Liver (tissue), 9 donors: ENCODE data around the gene VPS39. TPM values are rescaled to one million over a fixed set of nuclear protein-coding genes. Genes with fewer than 3 reads are reported as not detected.

Experiments used
- DNase-seq: peaks from one replicate; pipeline ENCODE4 v3.0.0-alpha.2; 2017; ENCODE audit warnings: low spot score
- H3K27ac ChIP-seq, 2 donors: one replicate each; pipeline ENCODE4 v1.7.0; 2013; ENCODE audit warnings: inconsistent platforms in 2 of 2, low read length in 2 of 2, control low read depth in 1 of 2, low read depth in 1 of 2, mild to moderate bottlenecking in 1 of 2
- H3K27me3 ChIP-seq, 4 donors: one replicate each; pipeline versions ENCODE4 v1.6.1 to v1.7.0; 2013; ENCODE audit warnings: low read length in 3 of 4, inconsistent platforms in 1 of 4, mild to moderate bottlenecking in 1 of 4, moderate library complexity in 1 of 4; ENCODE audit not compliant: control insufficient read depth in 4 of 4, insufficient read depth in 4 of 4
- H3K36me3 ChIP-seq, 4 donors: one replicate each; pipeline versions ENCODE4 v1.6.1 to v1.7.0; 2013; ENCODE audit warnings: low read length in 3 of 4, mild to moderate bottlenecking in 3 of 4, low read depth in 1 of 4, moderate library complexity in 1 of 4; ENCODE audit not compliant: control insufficient read depth in 4 of 4, insufficient read depth in 3 of 4
- H3K4me1 ChIP-seq, 4 donors: one replicate each; pipeline versions ENCODE4 v1.6.1 to v1.7.0; 2013; ENCODE audit warnings: low read length in 3 of 4, mild to moderate bottlenecking in 3 of 4, moderate library complexity in 1 of 4; ENCODE audit not compliant: control insufficient read depth in 4 of 4, insufficient read depth in 4 of 4
- H3K4me3 ChIP-seq, 3 donors: one replicate each; pipeline versions ENCODE4 v1.6.1 to v1.7.0; 2013; ENCODE audit warnings: low read length in 3 of 3, control low read depth in 1 of 3, low read depth in 1 of 3, mild to moderate bottlenecking in 1 of 3
- H3K9ac ChIP-seq, 2 donors: one replicate each; pipeline ENCODE4 v1.7.0; 2013; ENCODE audit warnings: low read length in 2 of 2, mild to moderate bottlenecking in 2 of 2, moderate library complexity in 2 of 2, control low read depth in 1 of 2, low read depth in 1 of 2
- H3K9me3 ChIP-seq, 4 donors: one replicate each; pipeline versions ENCODE4 v1.6.1 to v1.7.0; 2013; ENCODE audit warnings: low read length in 3 of 4; ENCODE audit not compliant: control insufficient read depth in 4 of 4
- ATF3 ChIP-seq: IDR thresholded peaks from 2 replicates; pipeline ENCODE4 v1.6.1; 2016; ENCODE audit warnings: antibody characterized with exemption
- EGR1 ChIP-seq, 2 donors: IDR thresholded peaks; 2 replicates each; pipeline ENCODE4 v1.6.1; 2016 to 2018; ENCODE audit warnings: antibody characterized with exemption in 2 of 2, low read depth in 2 of 2
- FOXA1 ChIP-seq: IDR thresholded peaks from 2 replicates; pipeline ENCODE4 v1.6.1; 2016; ENCODE audit warnings: antibody characterized with exemption
- FOXA2 ChIP-seq: IDR thresholded peaks from 2 replicates; pipeline ENCODE4 v1.6.1; 2016; ENCODE audit warnings: antibody characterized with exemption
- GABPA ChIP-seq, 2 donors: IDR thresholded peaks in 1 of 2; conservative IDR thresholded peaks in 1 of 2; 2 replicates each; pipeline ENCODE4 v1.6.1; 2016; ENCODE audit warnings: antibody characterized with exemption in 2 of 2, mild to moderate bottlenecking in 1 of 2, moderate library complexity in 1 of 2
- HNF4A ChIP-seq, 2 donors: conservative IDR thresholded peaks; 2 replicates each; pipeline ENCODE4 v1.6.1; 2016; ENCODE audit warnings: antibody characterized with exemption in 2 of 2, mild to moderate bottlenecking in 2 of 2
- HNF4G ChIP-seq: IDR thresholded peaks from 2 replicates; pipeline ENCODE4 v1.6.1; 2016; ENCODE audit warnings: antibody characterized with exemption
- JUND ChIP-seq, 2 donors: IDR thresholded peaks; 2 replicates each; pipeline ENCODE4 v1.6.1; 2016; ENCODE audit warnings: antibody characterized with exemption in 2 of 2
- NR2F2 ChIP-seq: IDR thresholded peaks from 2 replicates; pipeline ENCODE4 v1.6.1; 2016; ENCODE audit warnings: antibody characterized with exemption
- RAD21 ChIP-seq, 2 donors: IDR thresholded peaks; 2 replicates each; pipeline ENCODE4 v1.6.1; 2016; ENCODE audit warnings: antibody characterized with exemption in 2 of 2, mild to moderate bottlenecking in 2 of 2
- RXRA ChIP-seq, 2 donors: IDR thresholded peaks; 2 replicates each; pipeline ENCODE4 v1.6.1; 2017 to 2018; ENCODE audit warnings: antibody characterized with exemption in 2 of 2, mild to moderate bottlenecking in 1 of 2
- SP1 ChIP-seq: IDR thresholded peaks from 2 replicates; pipeline ENCODE4 v1.6.1; 2018; ENCODE audit warnings: antibody characterized with exemption, mild to moderate bottlenecking
- TAF1 ChIP-seq: conservative IDR thresholded peaks from 2 replicates; pipeline ENCODE4 v1.6.1; 2016; ENCODE audit warnings: antibody characterized with exemption, mild to moderate bottlenecking
- YY1 ChIP-seq: IDR thresholded peaks from 2 replicates; pipeline ENCODE4 v1.6.1; 2016; ENCODE audit warnings: antibody characterized with exemption, mild to moderate bottlenecking
- WGBS: extraction: QIAGEN DNeasy Blood & Tissue Kit; methylation state at CpG from one replicate; pipeline ENCODE4 v1.1.7; 2013; 5-methylcytosine and 5-hydroxymethylcytosine counted together
- polyA plus RNA-seq, 2 donors: library from polyadenylated mRNA; stranded (reverse) in 1 of 2; unstranded in 1 of 2; fragments of 200-250 nt in 1 of 2; fragments of >200 nt in 1 of 2; fragmentation: Nextera tagmentation in 1 of 2; extraction: Ambion mirVana in 1 of 2; gene quantifications; one replicate each; pipeline versions ENCODE4 v1.2.1 to v1.2.3, GENCODE V29; 2013 to 2015
- total RNA-seq, 2 donors: library from RNA; depleted of rRNA; stranded (reverse); fragments of >200 nt; gene quantifications; one replicate each; pipeline ENCODE4 v1.2.3, GENCODE V29; 2014
- TF ChIP-seq, protein P1 (sequence below): IDR thresholded peaks from 2 replicates; pipeline ENCODE4 v1.6.1; 2016; ENCODE audit warnings: antibody characterized with exemption
- TF ChIP-seq, protein P2 (sequence below): IDR thresholded peaks from 2 replicates; pipeline ENCODE4 v1.6.1; 2016; ENCODE audit warnings: antibody characterized with exemption, mild to moderate bottlenecking
- TF ChIP-seq, protein P3 (sequence below): IDR thresholded peaks from 2 replicates; pipeline ENCODE4 v1.6.1; 2016; ENCODE audit warnings: antibody characterized with exemption
- TF ChIP-seq, protein P4 (sequence below): fragments of 150-350 bp; IDR thresholded peaks from 2 replicates; pipeline ENCODE4 v1.5.1; 2017; ENCODE audit warnings: improper control_type of control experiment, low read depth, low read length; ENCODE audit not compliant: missing input control
- donor health status: healthy.
- donor health status: healthy.
- donor health status: healthy.
- donor health status: healthy.
- donor health status: healthy.

Gene VPS39
- total and polyA plus RNA-seq, 4 donors: 11.1 to 41.2 (median 16.8) TPM

DNA sequence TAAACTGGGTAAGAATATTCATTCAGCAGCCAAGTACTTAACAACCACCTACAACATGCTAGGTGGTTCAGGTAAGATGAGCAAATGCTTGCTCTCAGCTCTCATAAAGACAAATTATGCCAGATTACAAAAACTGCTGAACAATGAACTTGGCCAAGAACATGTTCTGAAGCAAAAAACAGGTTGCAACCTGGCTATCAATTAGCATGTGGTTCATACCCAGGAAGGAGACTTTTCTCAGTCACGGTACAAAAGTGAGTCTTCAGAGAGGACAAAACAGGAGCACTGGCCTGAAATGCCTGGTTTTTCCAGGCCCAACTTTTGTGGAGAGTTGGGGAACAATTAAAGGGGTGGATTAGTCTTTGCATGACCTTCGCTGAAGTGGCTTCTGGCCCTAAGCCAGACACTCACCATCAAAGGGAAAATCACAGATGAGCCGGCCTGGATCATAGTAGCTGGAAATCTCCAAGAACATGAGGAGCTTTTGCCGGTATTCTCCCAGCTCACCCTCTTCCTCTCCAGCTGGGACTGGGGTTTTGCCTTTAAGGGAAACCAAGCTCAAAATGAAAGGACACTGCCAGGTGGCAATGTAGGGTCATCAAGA is 44.1 kb downstream of the VPS39 start:
- WGBS: 89% methylated on average over 4 of the region's 4 CpGs
- Histone ChIP-seq H3K36me3 (peaks cover 23 to 91% (median 86%) of the 10 kb centered on the region in 4 donors), H3K4me3 (no peak overlapping the region), H3K27me3 (no peaks in the 10 kb centered on the region), H3K9ac (no peak overlapping the region), H3K4me1 (no peaks in the 10 kb centered on the region), H3K27ac (no peak overlapping the region), H3K9me3 (no peaks in the 10 kb centered on the region)
- TF ChIP-seq FOXA2: no peak
- no peak for TF ChIP-seq JUND (IDR thresholded peaks at IDR 0.05)
- no peak for TF ChIP-seq GABPA (IDR thresholded peaks at IDR 0.05 in 1 of 2, conservative IDR thresholded peaks at IDR 0.05 in 1 of 2)
- TF ChIP-seq, protein P1, sequence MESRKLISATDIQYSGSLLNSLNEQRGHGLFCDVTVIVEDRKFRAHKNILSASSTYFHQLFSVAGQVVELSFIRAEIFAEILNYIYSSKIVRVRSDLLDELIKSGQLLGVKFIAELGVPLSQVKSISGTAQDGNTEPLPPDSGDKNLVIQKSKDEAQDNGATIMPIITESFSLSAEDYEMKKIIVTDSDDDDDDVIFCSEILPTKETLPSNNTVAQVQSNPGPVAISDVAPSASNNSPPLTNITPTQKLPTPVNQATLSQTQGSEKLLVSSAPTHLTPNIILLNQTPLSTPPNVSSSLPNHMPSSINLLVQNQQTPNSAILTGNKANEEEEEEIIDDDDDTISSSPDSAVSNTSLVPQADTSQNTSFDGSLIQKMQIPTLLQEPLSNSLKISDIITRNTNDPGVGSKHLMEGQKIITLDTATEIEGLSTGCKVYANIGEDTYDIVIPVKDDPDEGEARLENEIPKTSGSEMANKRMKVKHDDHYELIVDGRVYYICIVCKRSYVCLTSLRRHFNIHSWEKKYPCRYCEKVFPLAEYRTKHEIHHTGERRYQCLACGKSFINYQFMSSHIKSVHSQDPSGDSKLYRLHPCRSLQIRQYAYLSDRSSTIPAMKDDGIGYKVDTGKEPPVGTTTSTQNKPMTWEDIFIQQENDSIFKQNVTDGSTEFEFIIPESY: no peak
- no peak for TF ChIP-seq NR2F2
- TF ChIP-seq RXRA (IDR thresholded peaks at IDR 0.05): no peak
- TF ChIP-seq HNF4A (conservative IDR thresholded peaks at IDR 0.05): no peak
- no peak for TF ChIP-seq HNF4G
- TF ChIP-seq YY1: no peak
- no peak for TF ChIP-seq RAD21 (IDR thresholded peaks at IDR 0.05)
- TF ChIP-seq SP1: no peak
- no peak for TF ChIP-seq EGR1 (IDR thresholded peaks at IDR 0.05; ENCODE audit: low read depth in 2 of 2)
- TF ChIP-seq FOXA1: no peak
- no peak for TF ChIP-seq TAF1
- TF ChIP-seq, protein P2, sequence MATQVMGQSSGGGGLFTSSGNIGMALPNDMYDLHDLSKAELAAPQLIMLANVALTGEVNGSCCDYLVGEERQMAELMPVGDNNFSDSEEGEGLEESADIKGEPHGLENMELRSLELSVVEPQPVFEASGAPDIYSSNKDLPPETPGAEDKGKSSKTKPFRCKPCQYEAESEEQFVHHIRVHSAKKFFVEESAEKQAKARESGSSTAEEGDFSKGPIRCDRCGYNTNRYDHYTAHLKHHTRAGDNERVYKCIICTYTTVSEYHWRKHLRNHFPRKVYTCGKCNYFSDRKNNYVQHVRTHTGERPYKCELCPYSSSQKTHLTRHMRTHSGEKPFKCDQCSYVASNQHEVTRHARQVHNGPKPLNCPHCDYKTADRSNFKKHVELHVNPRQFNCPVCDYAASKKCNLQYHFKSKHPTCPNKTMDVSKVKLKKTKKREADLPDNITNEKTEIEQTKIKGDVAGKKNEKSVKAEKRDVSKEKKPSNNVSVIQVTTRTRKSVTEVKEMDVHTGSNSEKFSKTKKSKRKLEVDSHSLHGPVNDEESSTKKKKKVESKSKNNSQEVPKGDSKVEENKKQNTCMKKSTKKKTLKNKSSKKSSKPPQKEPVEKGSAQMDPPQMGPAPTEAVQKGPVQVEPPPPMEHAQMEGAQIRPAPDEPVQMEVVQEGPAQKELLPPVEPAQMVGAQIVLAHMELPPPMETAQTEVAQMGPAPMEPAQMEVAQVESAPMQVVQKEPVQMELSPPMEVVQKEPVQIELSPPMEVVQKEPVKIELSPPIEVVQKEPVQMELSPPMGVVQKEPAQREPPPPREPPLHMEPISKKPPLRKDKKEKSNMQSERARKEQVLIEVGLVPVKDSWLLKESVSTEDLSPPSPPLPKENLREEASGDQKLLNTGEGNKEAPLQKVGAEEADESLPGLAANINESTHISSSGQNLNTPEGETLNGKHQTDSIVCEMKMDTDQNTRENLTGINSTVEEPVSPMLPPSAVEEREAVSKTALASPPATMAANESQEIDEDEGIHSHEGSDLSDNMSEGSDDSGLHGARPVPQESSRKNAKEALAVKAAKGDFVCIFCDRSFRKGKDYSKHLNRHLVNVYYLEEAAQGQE: no peak
- TF ChIP-seq, protein P3, sequence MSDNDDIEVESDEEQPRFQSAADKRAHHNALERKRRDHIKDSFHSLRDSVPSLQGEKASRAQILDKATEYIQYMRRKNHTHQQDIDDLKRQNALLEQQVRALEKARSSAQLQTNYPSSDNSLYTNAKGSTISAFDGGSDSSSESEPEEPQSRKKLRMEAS: no peak
- TF ChIP-seq, protein P4, sequence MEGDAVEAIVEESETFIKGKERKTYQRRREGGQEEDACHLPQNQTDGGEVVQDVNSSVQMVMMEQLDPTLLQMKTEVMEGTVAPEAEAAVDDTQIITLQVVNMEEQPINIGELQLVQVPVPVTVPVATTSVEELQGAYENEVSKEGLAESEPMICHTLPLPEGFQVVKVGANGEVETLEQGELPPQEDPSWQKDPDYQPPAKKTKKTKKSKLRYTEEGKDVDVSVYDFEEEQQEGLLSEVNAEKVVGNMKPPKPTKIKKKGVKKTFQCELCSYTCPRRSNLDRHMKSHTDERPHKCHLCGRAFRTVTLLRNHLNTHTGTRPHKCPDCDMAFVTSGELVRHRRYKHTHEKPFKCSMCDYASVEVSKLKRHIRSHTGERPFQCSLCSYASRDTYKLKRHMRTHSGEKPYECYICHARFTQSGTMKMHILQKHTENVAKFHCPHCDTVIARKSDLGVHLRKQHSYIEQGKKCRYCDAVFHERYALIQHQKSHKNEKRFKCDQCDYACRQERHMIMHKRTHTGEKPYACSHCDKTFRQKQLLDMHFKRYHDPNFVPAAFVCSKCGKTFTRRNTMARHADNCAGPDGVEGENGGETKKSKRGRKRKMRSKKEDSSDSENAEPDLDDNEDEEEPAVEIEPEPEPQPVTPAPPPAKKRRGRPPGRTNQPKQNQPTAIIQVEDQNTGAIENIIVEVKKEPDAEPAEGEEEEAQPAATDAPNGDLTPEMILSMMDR: no peak
- no peak for TF ChIP-seq ATF3
- no peak for DNase-seq
